ENCODE results near the gene DYNC1I1. TPM values are rescaled to one million over a fixed set of nuclear protein-coding genes. Genes with fewer than 3 reads are reported as not detected.

DYNC1I1 gene
- polyA plus RNA-seq, 1 of the 3 experiments (the other 2 are of a cell fraction) = 0.05 TPM

- ChIA-PET POLR2A (no interaction called here), CTCF (interaction anchor here (1.4 kb wide), 1 partner anchor 29 kb away, joined by 4 read pairs; no protein-coding TSS in a partner anchor)
- DNase-seq = no peak
- no peak overlapping the region for H3K4me3 ChIP-seq (ENCODE audit: low read depth in 2 of 2, low read length in 1 of 2)
- no peak overlapping the region for H3K9ac ChIP-seq
- TF ChIP-seq YY1 (IDR thresholded peaks at IDR 0.05; ENCODE audit: low read depth) = no peak
- no peak overlapping the region for H3K27ac ChIP-seq (ENCODE audit: low read depth in 2 of 2, low read length in 1 of 2)
- no peaks in the 10 kb centered on the region for H3K9me3 ChIP-seq
- 8% methylated on average over 1 of the region's 1 CpG for WGBS (ENCODE audit: low lambda C conversion rate)
- no peaks in the 10 kb centered on the region for H4K20me1 ChIP-seq (ENCODE audit: insufficient read depth)
- no peak overlapping the region for H3K4me2 ChIP-seq
- H3K4me1 ChIP-seq (ENCODE audit: control insufficient read depth in 1 of 2, insufficient read depth in 2 of 2, low read depth in 1 of 2, low read length in 1 of 2) = no peaks in the 10 kb centered on the region
- no peaks in the 10 kb centered on the region; the same call in 1 of the 2 replicates for H3K9me2 ChIP-seq
- no peaks in the 10 kb centered on the region for H3K36me3 ChIP-seq (replicated peaks in 1 of 2; ENCODE audit: control insufficient read depth in 1 of 2, insufficient read depth in 2 of 2, low read length in 1 of 2)
- H2AFZ ChIP-seq (ENCODE audit: low read depth) = no peak overlapping the region
- H3F3A ChIP-seq (replicated peaks; ENCODE audit: insufficient read depth) = no peaks in the 10 kb centered on the region
- no peaks in the 10 kb centered on the region for H3K27me3 ChIP-seq (ENCODE audit: insufficient read depth)
- no peaks in the 10 kb centered on the region for H3K79me2 ChIP-seq (ENCODE audit: insufficient read depth)
Observed at GRCh38 chr7:95974108-95974507, 201.8 kb downstream of the DYNC1I1 start.

GRCh38 chr7:95976369-95977060 is 204.2 kb downstream of the DYNC1I1 start:
- Histone ChIP-seq H2AFZ (ENCODE audit: low read depth) (no peak overlapping the region), H3K4me2 (no peak overlapping the region), H3K4me1 (ENCODE audit: control insufficient read depth in 1 of 2, insufficient read depth in 2 of 2, low read depth in 1 of 2, low read length in 1 of 2) (no peaks in the 10 kb centered on the region), H3F3A (replicated peaks; ENCODE audit: insufficient read depth) (no peaks in the 10 kb centered on the region), H3K79me2 (ENCODE audit: insufficient read depth) (no peaks in the 10 kb centered on the region), H3K9me2 (no peaks in the 10 kb centered on the region; the same call in 1 of the 2 replicates), H3K9ac (no peak overlapping the region), H4K20me1 (ENCODE audit: insufficient read depth) (no peaks in the 10 kb centered on the region), H3K27ac (ENCODE audit: low read depth in 2 of 2, low read length in 1 of 2) (no peak overlapping the region), H3K36me3 (replicated peaks in 1 of 2; ENCODE audit: control insufficient read depth in 1 of 2, insufficient read depth in 2 of 2, low read length in 1 of 2) (no peaks in the 10 kb centered on the region), H3K9me3 (no peaks in the 10 kb centered on the region), H3K4me3 (ENCODE audit: low read depth in 2 of 2, low read length in 1 of 2) (no peak overlapping the region), H3K27me3 (ENCODE audit: insufficient read depth) (no peaks in the 10 kb centered on the region)
- ChIA-PET CTCF (interaction anchor here (1.0 kb wide), 1 partner anchor 12 kb away, joined by 3 read pairs; no protein-coding TSS in a partner anchor), POLR2A (no interaction called here)
- no peak for DNase-seq
- TF ChIP-seq MXI1 (IDR thresholded peaks at IDR 0.05; ENCODE audit: low read depth, low read length) (no peak), SIN3A (IDR thresholded peaks at IDR 0.05; ENCODE audit: borderline replicate concordance, low read depth, low read length) (no peak), RCOR1 (IDR thresholded peaks at IDR 0.05; ENCODE audit: low read length) (no peak), NRF1 (IDR thresholded peaks at IDR 0.05; ENCODE audit: low read depth, low read length) (no peak), SMC3 (IDR thresholded peaks at IDR 0.05; ENCODE audit: low read depth, low read length) (no peak), EP300 (IDR thresholded peaks at IDR 0.05; ENCODE audit: borderline replicate concordance in 1 of 2, low read depth in 1 of 2, low read length in 1 of 2) (no peak), PBX3 (IDR thresholded peaks at IDR 0.05) (no peak)
- TF ChIP-seq, protein P1, sequence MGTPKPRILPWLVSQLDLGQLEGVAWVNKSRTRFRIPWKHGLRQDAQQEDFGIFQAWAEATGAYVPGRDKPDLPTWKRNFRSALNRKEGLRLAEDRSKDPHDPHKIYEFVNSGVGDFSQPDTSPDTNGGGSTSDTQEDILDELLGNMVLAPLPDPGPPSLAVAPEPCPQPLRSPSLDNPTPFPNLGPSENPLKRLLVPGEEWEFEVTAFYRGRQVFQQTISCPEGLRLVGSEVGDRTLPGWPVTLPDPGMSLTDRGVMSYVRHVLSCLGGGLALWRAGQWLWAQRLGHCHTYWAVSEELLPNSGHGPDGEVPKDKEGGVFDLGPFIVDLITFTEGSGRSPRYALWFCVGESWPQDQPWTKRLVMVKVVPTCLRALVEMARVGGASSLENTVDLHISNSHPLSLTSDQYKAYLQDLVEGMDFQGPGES (IDR thresholded peaks at IDR 0.05; ENCODE audit: low read depth, low read length) = no peak
- WGBS (ENCODE audit: low lambda C conversion rate) = 21% methylated on average over 4 of the region's 4 CpGs
